Measurements from ENCODE around the gene SLC29A1.

SLC29A1 gene

DNA sequence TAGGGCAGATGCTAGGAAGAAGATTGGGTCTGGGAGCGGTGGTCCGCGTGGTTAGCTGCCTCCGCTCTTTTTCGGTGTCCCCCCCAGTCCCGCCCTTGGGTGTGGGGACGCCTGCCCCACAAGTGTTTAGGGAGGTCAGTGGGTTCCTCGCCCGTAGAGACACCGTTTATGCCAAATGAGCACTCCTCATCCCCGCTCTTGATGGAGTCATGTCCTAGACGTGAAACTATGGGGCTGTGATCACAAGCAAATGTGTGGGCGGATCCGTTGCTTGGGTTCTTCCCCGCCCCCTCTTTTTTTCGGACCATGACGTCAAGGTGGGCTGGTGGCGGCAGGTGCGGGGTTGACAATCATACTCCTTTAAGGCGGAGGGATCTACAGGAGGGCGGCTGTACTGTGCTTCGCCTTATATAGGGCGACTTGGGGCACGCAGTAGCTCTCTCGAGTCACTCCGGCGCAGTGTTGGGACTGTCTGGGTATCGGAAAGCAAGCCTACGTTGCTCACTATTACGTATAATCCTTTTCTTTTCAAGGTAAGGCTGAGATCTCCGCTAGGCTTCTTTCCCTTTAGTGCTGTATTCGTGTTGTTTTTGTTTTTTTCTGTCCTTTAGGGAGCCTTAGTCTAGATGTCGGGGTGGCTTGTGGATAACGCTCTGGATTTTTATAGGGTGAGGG lies 23.4 kb downstream of the SLC29A1 start, which contains the start of gene HSP90AB1:
Gene HSP90AB1, plus strand, starts transcription at position 439 of the 675 bp plus-strand sequence. CDS start 1,529 bp downstream, outside the sequence.
- under 1% methylated on average over 31 of the region's 34 CpGs for WGBS
- Histone ChIP-seq H3K4me3 (ENCODE audit: insufficient read depth in 1 of 2, low read depth in 1 of 2, low read length in 2 of 2) (peak within 1 kb of the TSS; percentile 87 to 93), H3K18ac (ENCODE audit: low read depth in 1 of 2, low read length in 2 of 2) (peak within 1 kb of the TSS; percentile 94 to 98), H2BK12ac (ENCODE audit: low read length in 2 of 2) (peak within 1 kb of the TSS; percentile 19 to 91), H3K9ac (ENCODE audit: low read length) (peak within 1 kb of the TSS; percentile 94), H3K27me3 (ENCODE audit: control insufficient read depth in 1 of 2, insufficient read depth in 1 of 2, low read length in 2 of 2) (no peaks in the 10 kb centered on the region), H3K4me1 (ENCODE audit: control insufficient read depth, insufficient read depth, low read depth, low read length) (peaks cover 13% of the 10 kb centered on the region), H2AFZ (ENCODE audit: low read depth, low read length) (peak within 1 kb of the TSS; percentile 83), H4K91ac (ENCODE audit: low read length) (peak within 1 kb of the TSS; percentile 96), H4K8ac (ENCODE audit: low read length) (peak within 1 kb of the TSS; percentile 94), H3K23ac (ENCODE audit: low read length in 2 of 2) (peak within 1 kb of the TSS in 1 of 2 experiments; percentile 92), H3K4ac (ENCODE audit: low read depth in 1 of 2, low read length in 2 of 2) (peak within 1 kb of the TSS; percentile 77 to 95), H2BK5ac (ENCODE audit: low read depth, low read length, poor library complexity, severe bottlenecking) (peak within 1 kb of the TSS; percentile 87), H3K79me1 (replicated peaks; ENCODE audit: low read length, poor library complexity, severe bottlenecking) (peaks cover 2% of the 10 kb centered on the region), H3K4me2 (ENCODE audit: low read length, poor library complexity, severe bottlenecking) (peak within 1 kb of the TSS; percentile 86), H3K9me3 (ENCODE audit: control insufficient read depth, low read length) (no peaks in the 10 kb centered on the region), H3K14ac (ENCODE audit: low read length in 2 of 2) (peak within 1 kb of the TSS; percentile 19 to 87), H2BK120ac (ENCODE audit: low read depth, low read length) (peak within 1 kb of the TSS; percentile 87), H3K27ac (ENCODE audit: low read length, poor library complexity, severe bottlenecking) (peak within 1 kb of the TSS; percentile 87), H3K36me3 (ENCODE audit: control insufficient read depth in 1 of 2, insufficient read depth in 2 of 2, low read depth in 1 of 2, low read length in 2 of 2) (peaks cover 13 to 34% of the 10 kb centered on the region in 2 experiments), H2AK5ac (ENCODE audit: low read length, severe bottlenecking) (peak within 1 kb of the TSS; percentile 78), H2BK15ac (ENCODE audit: low read depth, poor library complexity, severe bottlenecking) (peak within 1 kb of the TSS; percentile 84)
- DNase-seq, result peak; percentile 99

GRCh38 chr6:44247338-44248302 lies 24.2 kb downstream of the SLC29A1 start:
- H3K27me3 ChIP-seq (ENCODE audit: control insufficient read depth in 1 of 2, insufficient read depth in 1 of 2, low read length in 2 of 2), result no peaks in the 10 kb centered on the region
- H2BK15ac ChIP-seq (ENCODE audit: low read depth, poor library complexity, severe bottlenecking), result peak overlapping the region; percentile 84
- H2AK5ac ChIP-seq (ENCODE audit: low read length, severe bottlenecking), result peak overlapping the region; percentile 78
- peak; percentile 64 for DNase-seq
- peak overlapping the region in 1 of 2 experiments; percentile 60 for H2BK12ac ChIP-seq (ENCODE audit: low read length in 2 of 2)
- H3K9ac ChIP-seq (ENCODE audit: low read length), result peak overlapping the region; percentile 94
- H2BK5ac ChIP-seq (ENCODE audit: low read depth, low read length, poor library complexity, severe bottlenecking), result peak overlapping the region; percentile 5
- peak overlapping the region; percentile 64 to 92 for H3K18ac ChIP-seq (ENCODE audit: low read depth in 1 of 2, low read length in 2 of 2)
- peaks cover 19 to 42% of the 10 kb centered on the region in 2 experiments for H3K36me3 ChIP-seq (ENCODE audit: control insufficient read depth in 1 of 2, insufficient read depth in 2 of 2, low read depth in 1 of 2, low read length in 2 of 2)
- no peaks in the 10 kb centered on the region for H3K9me3 ChIP-seq (ENCODE audit: control insufficient read depth, low read length)
- H2AFZ ChIP-seq (ENCODE audit: low read depth, low read length), result no peak overlapping the region
- peaks cover 2% of the 10 kb centered on the region for H3K79me1 ChIP-seq (replicated peaks; ENCODE audit: low read length, poor library complexity, severe bottlenecking)
- H3K4me3 ChIP-seq (ENCODE audit: insufficient read depth in 1 of 2, low read depth in 1 of 2, low read length in 2 of 2), result peak overlapping the region; percentile 87 to 93
- H3K4ac ChIP-seq (ENCODE audit: low read depth in 1 of 2, low read length in 2 of 2), result peak overlapping the region in 1 of 2 experiments; percentile 93
- H3K4me2 ChIP-seq (ENCODE audit: low read length, poor library complexity, severe bottlenecking), result peak overlapping the region; percentile 73
- H2BK120ac ChIP-seq (ENCODE audit: low read depth, low read length), result peak overlapping the region; percentile 54
- WGBS, result under 1% methylated on average over 39 of the region's 52 CpGs
- peak overlapping the region; percentile 29 for H4K8ac ChIP-seq (ENCODE audit: low read length)
- H3K14ac ChIP-seq (ENCODE audit: low read length in 2 of 2), result peak overlapping the region; percentile 19 to 87
- H3K4me1 ChIP-seq (ENCODE audit: control insufficient read depth, insufficient read depth, low read depth, low read length), result peaks cover 13% of the 10 kb centered on the region
- peak overlapping the region; percentile 86 for H3K27ac ChIP-seq (ENCODE audit: low read length, poor library complexity, severe bottlenecking)
- H3K23ac ChIP-seq (ENCODE audit: low read length in 2 of 2), result peak overlapping the region in 1 of 2 experiments; percentile 92
- no peak overlapping the region for H4K91ac ChIP-seq (ENCODE audit: low read length)

GRCh38 chr6:44248579-44248978 lies 25.2 kb downstream of the SLC29A1 start:
- Histone ChIP-seq H2BK12ac (ENCODE audit: low read length in 2 of 2) (no peak overlapping the region), H4K8ac (ENCODE audit: low read length) (no peak overlapping the region), H3K36me3 (ENCODE audit: control insufficient read depth in 1 of 2, insufficient read depth in 2 of 2, low read depth in 1 of 2, low read length in 2 of 2) (peaks cover 28 to 52% of the 10 kb centered on the region in 2 experiments), H3K18ac (ENCODE audit: low read depth in 1 of 2, low read length in 2 of 2) (no peak overlapping the region), H4K91ac (ENCODE audit: low read length) (no peak overlapping the region), H3K23ac (ENCODE audit: low read length in 2 of 2) (no peak overlapping the region), H2BK5ac (ENCODE audit: low read depth, low read length, poor library complexity, severe bottlenecking) (no peak overlapping the region), H2BK15ac (ENCODE audit: low read depth, poor library complexity, severe bottlenecking) (no peak overlapping the region), H3K14ac (ENCODE audit: low read length in 2 of 2) (no peak overlapping the region), H3K4me3 (ENCODE audit: insufficient read depth in 1 of 2, low read depth in 1 of 2, low read length in 2 of 2) (peak overlapping the region in 1 of 2 experiments; percentile 87), H3K4me1 (ENCODE audit: control insufficient read depth, insufficient read depth, low read depth, low read length) (peaks cover 13% of the 10 kb centered on the region), H3K4me2 (ENCODE audit: low read length, poor library complexity, severe bottlenecking) (peak overlapping the region; percentile 73), H3K79me1 (replicated peaks; ENCODE audit: low read length, poor library complexity, severe bottlenecking) (peaks cover 2% of the 10 kb centered on the region), H3K27me3 (ENCODE audit: control insufficient read depth in 1 of 2, insufficient read depth in 1 of 2, low read length in 2 of 2) (no peaks in the 10 kb centered on the region), H3K9ac (ENCODE audit: low read length) (peak overlapping the region; percentile 94), H2AK5ac (ENCODE audit: low read length, severe bottlenecking) (no peak overlapping the region), H2AFZ (ENCODE audit: low read depth, low read length) (no peak overlapping the region), H3K27ac (ENCODE audit: low read length, poor library complexity, severe bottlenecking) (no peak overlapping the region), H3K9me3 (ENCODE audit: control insufficient read depth, low read length) (no peaks in the 10 kb centered on the region), H2BK120ac (ENCODE audit: low read depth, low read length) (no peak overlapping the region), H3K4ac (ENCODE audit: low read depth in 1 of 2, low read length in 2 of 2) (no peak overlapping the region)
- DNase-seq, result no peak
- 58% methylated on average over 1 of the region's 1 CpG for WGBS
